GM12801 (cell line): ENCODE results near the gene LAMC3.

ENCODE experiments used
- TF ChIP-seq, protein P1 (sequence below): IDR thresholded peaks from one replicate; pipeline ENCODE4 v1.5.1; 2011; ENCODE audit warnings: control low read depth; ENCODE audit not compliant: insufficient read length; ENCODE audit errors: extremely low read depth

Gene LAMC3

DNA sequence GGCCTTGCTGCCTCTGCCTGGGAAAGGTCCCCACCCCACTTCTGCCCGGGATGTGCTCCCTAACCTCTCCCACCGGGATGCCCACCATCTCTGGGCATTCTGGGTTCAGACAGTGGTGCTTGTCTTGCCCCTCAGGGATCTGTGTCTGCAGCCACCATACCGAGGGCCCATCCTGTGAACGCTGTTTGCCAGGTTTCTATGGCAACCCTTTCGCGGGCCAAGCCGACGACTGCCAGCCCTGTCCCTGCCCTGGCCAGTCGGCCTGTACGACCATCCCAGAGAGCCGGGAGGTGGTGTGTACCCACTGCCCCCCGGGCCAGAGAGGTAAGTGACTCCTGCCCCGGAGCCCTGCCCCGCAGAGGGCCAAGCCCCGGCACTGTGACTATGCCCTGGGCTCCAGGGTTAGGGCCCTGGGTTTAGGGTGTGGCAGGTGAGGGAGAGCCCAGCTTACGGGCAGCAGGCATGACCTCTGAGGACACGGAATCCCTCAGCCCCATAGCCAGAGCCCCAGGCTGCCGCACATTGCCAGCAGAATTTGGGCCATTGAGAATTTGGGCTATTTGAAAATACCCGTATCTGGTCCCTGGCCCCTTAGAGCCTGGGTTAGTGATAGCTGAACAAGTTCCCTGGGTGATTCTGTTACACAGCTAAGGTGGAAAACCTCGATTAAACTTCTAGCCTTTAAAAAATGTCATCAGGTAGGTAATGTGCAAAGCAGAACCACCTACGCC lies 52.1 kb downstream of the LAMC3 start:
- TF ChIP-seq, protein P1, sequence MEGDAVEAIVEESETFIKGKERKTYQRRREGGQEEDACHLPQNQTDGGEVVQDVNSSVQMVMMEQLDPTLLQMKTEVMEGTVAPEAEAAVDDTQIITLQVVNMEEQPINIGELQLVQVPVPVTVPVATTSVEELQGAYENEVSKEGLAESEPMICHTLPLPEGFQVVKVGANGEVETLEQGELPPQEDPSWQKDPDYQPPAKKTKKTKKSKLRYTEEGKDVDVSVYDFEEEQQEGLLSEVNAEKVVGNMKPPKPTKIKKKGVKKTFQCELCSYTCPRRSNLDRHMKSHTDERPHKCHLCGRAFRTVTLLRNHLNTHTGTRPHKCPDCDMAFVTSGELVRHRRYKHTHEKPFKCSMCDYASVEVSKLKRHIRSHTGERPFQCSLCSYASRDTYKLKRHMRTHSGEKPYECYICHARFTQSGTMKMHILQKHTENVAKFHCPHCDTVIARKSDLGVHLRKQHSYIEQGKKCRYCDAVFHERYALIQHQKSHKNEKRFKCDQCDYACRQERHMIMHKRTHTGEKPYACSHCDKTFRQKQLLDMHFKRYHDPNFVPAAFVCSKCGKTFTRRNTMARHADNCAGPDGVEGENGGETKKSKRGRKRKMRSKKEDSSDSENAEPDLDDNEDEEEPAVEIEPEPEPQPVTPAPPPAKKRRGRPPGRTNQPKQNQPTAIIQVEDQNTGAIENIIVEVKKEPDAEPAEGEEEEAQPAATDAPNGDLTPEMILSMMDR: no peak

DNA sequence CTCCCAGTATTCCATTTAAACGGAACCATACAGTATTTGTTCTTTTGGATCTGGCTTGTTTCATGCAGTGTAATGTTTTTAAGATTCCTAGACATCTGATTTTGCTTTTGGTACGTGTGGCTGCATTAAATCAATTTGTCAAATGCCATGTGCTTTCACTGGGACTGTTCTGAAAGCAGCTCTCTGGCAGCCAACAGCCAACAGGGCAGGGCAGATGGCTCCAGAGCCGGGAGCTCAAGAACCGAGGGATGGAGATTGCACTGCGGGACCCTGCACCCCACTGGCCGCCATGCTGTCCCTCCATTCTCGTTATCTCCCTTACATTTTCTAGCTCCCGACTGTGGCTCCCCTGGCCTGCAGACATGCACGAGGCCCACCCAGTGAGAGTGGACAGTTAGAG lies 54.0 kb downstream of the LAMC3 start:
- TF ChIP-seq, protein P1: no peak

DNA sequence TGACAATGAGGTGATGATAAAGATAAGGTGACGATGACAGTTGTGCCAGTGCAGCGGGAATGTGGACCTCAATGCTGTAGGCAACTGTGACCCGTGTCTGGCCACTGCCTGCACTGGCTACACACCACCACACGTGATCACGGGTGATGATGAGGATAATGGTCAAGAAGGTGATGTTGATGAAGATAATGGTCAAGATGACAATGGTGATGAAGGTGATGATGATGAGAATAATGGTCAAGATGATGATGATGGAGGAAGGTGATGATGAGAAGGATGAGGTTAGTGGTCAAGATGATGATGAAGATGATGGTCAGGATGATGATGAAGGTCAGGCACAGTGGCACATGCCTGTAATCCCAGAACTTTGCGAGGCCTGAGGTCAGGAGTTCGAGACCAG lies 56.6 kb downstream of the LAMC3 start:
- TF ChIP-seq, protein P1: no peak

DNA sequence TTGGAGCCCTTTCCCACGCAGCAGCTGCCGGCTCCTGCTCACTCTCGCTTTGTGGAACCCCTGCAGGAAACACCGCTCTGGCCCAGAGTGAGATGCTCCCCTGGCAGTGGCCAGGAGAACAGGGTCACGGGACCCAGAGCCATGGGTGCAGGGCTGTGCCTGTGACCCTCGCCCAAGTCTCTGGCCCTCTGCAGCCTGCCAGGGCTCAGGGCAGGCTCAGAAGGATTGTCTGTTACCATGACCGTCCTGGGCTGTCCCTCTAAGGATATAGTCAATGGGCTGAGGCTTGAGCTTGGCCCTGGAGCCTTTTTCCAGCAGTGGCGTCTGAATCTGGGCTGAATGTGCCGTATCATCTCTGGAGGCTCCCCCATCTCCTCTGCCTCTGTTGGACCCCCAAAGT lies 58.7 kb downstream of the LAMC3 start:
- TF ChIP-seq, protein P1: no peak

DNA sequence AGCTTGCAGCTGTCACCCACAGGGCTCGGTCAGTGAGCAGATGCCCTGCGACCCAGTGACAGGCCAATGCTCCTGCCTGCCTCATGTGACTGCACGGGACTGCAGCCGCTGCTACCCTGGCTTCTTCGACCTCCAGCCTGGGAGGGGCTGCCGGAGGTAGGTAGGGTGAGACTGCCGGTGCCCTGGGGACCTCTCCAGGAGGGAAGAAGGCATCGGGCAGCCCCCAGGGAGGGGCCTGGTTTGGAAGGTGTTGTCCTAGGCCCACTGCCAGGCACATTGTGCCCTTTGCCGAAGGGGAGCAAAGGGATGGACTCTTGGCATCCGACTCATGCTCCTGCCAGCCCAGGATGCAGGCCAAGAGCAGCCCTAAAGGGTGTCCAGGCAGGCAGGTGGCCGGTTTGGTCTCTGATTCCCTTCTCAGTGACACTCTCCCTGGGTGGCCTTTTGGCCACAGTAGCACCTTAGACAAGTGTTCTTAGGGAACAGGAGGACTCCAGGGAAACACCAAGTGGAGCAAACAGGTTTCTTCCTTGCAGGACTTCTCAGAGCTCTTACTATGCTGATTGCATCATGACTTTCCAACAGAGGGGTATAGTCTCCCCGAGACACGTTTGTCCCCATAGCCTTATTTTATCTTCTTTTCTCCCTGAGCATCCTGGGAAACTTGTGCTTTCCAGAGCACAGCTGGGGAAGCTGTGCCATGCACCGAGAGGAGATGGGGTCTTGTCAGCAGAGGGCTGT lies 59.3 kb downstream of the LAMC3 start:
- TF ChIP-seq, protein P1: no peak

DNA sequence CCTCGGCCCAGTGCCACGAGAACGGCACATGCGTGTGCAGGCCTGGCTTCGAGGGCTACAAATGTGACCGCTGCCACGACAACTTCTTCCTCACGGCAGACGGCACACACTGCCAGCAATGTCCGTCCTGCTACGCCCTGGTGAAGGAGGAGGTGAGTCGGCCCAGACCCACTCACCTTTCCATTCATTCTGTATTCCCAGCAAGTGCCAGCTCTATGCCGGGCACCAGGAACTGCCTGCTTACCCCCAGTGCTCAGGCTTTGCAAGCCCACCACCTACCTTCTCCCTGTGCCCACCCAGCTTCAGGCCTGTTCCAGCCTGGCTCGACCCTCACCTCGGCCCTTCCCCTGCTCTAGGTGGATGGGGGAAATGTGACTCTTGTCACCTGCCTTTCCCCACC lies 60.7 kb downstream of the LAMC3 start:
- TF ChIP-seq, protein P1: no peak

DNA sequence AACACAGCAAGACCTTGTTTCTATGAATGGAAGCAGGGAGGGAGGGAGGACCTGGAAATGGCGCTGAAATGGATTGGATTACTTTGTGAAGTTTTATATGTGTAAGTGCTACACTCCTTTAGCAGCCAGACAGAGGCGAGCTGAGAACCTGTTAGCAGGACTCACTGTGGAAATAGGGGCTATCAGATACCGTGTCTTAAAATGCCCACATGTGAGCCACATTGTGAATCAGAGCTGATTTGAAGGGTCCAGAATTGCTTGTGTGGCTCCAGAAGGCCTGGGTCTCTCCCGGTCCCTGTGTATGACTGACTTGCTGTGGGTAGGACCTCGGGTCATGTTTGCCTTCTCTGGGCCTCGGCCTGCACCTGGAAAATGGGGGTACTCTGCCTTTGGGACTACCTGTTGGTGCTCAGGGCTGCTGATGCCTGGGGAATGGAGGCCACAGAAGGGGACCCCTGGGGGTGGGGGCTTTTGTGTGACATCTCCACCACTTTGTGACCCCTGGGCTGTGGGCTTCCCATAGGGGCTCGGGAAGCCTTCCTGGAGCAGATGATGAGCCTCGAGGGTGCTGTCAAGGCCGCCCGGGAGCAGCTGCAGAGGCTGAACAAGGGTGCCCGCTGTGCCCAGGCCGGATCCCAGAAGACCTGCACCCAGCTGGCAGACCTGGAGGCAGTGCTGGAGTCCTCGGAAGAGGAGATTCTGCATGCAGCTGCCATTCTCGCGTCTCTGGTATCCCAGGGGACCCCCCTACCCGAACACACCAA lies 63.3 kb downstream of the LAMC3 start:
- TF ChIP-seq, protein P1: no peak
